ENCODE results near the gene ZNF497.

Gene ZNF497

GRCh38 chr19:58305932-58306323 lies 56.6 kb downstream of the ZNF497 start:
- DNase-seq = no peak

- DNase-seq = peak; percentile 98
These were observed 57.3 kb downstream of the ZNF497 start, which contains the start of gene ERVK3-1 for GRCh38 chr19:58305065-58305931. Gene ERVK3-1 (plus strand): TSS chr19:58305377. CDS start chr19:58312169, 6,792 bp downstream.

GRCh38 chr19:58304748-58305064 lies 57.8 kb downstream of the ZNF497 start:
- DNase-seq = no peak
